GOT3 (cell line): ENCODE results near the gene BNC2.

Experiments
- DNase-seq: peaks from one replicate; lab custom pipeline; 2025; ENCODE audit warnings: mixed read lengths; lab: John Stamatoyannopoulos, UW

BNC2 gene

DNA sequence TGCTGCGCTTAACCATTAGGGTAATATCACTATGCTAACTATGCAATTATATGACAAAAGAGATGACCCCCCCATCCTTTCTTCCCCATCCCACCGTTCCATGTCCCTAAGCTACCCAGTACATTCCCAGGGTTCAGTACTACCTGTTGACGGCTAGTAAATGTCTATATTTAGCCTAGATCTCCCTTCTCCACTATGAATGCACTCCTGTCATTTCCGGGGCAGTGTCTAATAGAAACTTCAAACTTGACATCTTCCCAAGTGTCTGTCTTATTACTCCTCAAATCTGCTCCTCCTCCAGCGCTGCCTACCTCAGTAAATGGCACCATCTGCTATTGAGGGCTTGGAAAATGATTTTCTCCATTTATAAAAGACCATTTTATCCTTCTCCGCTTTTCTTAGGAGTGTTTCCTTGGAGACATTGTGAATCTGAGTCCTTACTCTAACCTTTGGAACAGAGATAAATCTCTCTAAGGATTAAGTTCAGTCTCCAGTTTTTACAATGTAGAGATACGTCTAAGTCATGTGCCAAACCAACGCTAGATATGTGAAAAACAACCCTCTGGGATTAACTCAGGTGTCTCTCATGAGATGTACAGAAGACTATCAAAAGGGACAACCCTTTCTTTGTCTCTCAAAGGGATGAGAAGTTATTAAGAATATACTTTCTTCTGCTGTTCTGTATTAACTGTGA is 114.9 kb downstream of the BNC2 start:
- DNase-seq: no peak

GRCh38 chr9:16754662-16755061 is 115.8 kb downstream of the BNC2 start:
- DNase-seq: no peak

DNA sequence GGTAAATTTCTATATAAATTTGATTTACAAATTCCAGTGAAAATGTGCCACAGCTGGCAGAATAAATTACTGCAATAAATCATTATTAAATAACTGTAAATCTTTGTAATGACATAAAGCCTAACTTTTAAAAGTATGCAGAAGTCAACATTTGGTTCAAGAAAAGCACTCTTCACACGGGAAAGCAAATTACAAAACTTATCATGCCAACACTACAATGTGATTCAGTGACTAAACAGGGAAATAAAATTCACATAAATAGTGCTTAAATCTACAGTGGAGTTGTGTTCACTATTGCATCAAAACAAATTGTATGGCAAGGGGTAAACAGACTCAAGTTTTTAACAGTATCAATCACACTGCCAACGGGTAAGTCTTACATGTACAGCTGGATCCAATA is 117.2 kb downstream of the BNC2 start:
- no peak for DNase-seq

DNA sequence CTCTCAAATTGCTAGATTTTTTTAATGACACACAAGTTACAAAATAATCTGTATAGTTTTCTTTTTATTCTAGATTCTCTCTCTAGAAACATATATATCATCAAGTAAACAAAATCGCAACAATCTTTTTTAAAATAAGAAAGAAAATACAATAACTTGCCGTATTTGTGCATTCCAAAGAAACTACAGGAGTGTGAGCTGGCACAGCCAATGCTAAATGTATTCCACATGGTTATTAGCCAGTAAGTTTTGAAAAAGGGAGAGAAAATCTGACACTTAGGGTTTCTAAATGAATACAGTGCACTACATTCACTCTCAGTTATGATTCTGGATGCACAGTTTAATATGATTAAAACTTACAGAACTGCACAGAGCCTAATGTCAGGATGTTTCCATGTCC is 117.9 kb downstream of the BNC2 start:
- DNase-seq: no peak

DNA sequence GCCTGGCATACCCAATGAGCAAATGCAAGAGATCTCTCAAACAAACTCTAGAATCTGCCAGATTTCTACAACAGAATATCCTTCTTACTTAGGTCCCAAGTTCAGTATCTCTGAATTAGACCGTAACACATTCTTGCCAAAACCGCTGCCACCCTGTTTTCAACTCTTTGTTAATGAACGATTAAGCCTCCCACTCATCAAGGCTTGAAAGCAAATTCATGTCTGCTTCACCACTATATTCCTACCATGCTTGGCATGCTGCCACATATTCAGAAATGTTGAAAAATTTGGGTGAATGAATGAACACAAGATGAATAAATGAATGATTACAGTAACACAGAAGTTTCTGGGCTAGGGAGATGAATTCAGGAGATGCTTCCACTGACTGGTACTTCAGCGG is 119.9 kb downstream of the BNC2 start:
- DNase-seq: no peak

GRCh38 chr9:16745359-16745758 is 125.1 kb downstream of the BNC2 start:
- DNase-seq: no peak

- DNase-seq: no peak
Observed at GRCh38 chr9:16744394-16744793, 126.1 kb downstream of the BNC2 start.

GRCh38 chr9:16743375-16743774 is 127.1 kb downstream of the BNC2 start:
- DNase-seq: no peak

GRCh38 chr9:16735001-16735400 is 135.5 kb downstream of the BNC2 start:
- DNase-seq: no peak

GRCh38 chr9:16732546-16732945 is 137.9 kb downstream of the BNC2 start:
- DNase-seq: no peak

DNA sequence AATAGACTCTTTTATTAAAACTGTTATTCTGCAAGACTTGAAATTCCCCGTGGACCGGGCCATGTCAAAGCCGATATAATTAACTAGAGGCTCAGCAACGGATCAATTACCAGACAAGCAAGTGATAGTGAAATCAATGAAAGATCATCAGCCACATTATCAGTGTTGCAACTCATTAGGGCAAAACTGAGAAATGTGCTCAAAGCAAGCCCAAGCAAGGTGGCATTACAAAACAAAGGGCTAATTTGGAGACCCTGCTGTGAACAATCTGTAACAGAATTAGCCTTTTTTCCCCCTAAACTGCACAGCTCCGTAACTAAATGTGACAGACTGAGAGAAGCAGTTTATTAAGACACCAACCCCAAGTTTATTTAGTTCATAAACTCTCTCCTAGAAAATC is 140.3 kb downstream of the BNC2 start:
- DNase-seq: no peak

DNA sequence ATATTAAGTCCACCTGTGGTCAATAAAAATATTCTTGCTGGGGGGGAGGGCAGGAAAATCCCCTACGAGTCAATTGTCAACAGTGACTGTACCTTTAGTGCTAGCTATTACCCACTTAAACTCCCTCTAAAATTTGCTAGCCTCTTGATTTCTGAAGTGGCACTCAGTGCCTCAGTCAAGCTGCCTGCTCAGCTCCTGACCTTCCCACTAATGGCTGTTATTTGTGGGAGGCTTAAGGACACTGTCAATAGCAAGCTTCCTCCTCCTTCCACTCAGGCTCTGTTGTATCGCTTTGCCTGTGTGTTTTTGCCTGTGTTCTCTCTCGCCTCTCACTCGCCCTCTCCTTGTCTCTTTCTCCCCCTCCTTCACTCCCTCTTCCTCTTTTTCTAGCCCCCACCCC is 140.8 kb downstream of the BNC2 start:
- no peak for DNase-seq

- DNase-seq: no peak
Observed at GRCh38 chr9:16728137-16728508, 142.3 kb downstream of the BNC2 start.

- DNase-seq: no peak
Observed at GRCh38 chr9:16727452-16728136, 142.9 kb downstream of the BNC2 start.

- no peak for DNase-seq
Observed at GRCh38 chr9:16726718-16727451, 143.6 kb downstream of the BNC2 start.

DNA sequence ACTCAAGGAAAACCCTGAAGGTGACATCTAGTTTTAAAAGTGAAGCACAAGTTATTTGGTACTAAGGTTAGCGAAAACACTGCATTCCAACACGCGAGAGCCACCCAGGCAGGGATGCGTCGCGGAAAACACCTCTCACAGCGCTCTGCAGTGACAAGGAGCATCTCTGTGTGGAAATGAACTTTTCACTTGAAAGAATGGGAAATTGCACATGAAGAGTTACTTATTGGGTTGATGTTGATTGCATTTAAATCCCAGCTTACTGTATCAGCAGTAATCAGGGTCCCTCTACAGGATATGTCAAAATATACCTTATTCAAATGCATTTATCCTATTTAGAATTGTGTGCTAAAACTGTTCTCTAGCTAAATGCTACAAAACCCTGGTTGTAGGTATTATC is 144.4 kb downstream of the BNC2 start:
- no peak for DNase-seq

DNA sequence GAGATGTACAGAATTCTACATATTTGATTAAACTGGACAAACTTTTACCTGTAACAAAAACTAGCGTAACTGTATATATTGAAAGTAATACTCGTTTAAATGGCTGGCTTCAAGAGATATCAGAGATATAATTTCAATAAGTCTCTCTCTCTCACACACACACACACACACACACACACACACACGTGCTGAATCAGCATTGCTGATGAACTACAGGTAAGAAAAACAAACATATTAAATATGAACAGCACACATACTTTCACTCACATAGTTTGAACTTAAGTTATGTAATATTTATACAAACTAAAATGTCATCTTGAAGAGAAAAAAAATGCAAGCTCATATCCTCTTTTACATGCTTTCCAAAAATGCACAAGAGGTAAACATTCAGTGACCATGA is 145.4 kb downstream of the BNC2 start:
- DNase-seq: no peak

DNA sequence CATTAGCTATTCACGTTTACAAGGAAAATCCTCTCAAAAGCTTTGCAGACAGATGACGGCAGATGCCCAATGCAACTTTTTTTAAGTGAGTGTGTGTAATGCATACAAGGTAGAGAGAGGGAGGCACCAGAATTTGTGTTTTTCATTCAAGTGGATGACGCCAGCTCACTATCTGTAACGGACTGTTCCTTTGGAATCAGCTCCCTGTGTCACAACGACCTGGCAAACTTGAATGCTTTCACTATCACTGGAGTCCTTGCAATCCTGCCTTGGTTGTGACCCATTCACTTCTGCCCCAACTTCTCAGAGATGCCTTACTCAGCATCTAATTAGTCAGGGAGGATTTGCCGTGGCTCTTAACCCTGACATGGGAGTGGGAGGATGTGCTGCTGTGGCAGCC is 148.5 kb downstream of the BNC2 start:
- no peak for DNase-seq

- no peak for DNase-seq
Observed at GRCh38 chr9:16720386-16720785, 150.1 kb downstream of the BNC2 start.

GRCh38 chr9:16719921-16720320 is 150.5 kb downstream of the BNC2 start:
- DNase-seq: no peak

DNA sequence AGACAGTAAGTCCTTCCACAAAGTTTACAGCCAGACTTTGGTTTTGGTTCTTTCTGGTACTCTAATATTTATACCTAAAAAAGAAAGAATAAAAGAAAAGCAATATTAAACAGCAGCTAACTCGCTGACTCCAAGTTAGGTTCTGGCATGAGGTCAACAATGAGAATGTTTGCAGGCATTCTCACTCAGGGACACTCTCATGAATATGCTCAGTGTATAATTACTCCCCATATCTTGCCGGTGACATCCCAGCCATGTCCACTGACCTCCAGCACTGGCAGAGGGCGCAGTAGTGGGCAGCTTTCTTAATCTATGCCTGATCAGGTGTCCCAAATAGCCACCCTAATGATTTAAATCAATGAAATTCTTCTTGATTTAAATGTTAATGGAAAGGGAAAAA is 151.5 kb downstream of the BNC2 start:
- no peak for DNase-seq

DNA sequence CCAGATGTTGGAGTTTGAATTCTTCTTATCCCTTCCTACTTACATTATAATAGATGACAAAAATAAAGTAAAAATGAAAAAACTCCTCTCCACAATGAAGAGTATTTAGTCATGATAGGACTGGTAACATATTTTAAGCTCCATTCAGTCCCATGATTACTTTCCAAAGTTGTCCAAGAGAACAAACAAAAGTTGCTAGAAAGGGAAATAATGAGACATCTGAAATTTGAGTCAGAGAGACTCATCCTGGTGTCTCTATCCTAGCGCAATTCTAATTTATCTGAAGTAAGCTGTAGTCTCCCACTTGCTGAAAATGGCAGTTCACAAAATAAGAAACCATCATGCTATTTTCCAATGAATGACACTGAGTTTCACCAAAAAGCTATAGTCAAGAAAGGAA is 152.2 kb downstream of the BNC2 start:
- no peak for DNase-seq

GRCh38 chr9:16716601-16717000 is 153.9 kb downstream of the BNC2 start:
- DNase-seq: no peak
